ENCODE data around the gene LRRC49. TPM values are rescaled to one million over a fixed set of nuclear protein-coding genes. Genes with fewer than 3 reads are reported as not detected.

Gene LRRC49
- total and polyA plus RNA-seq, 2 donors (not counting 3 experiments of a cell fraction or from before 2014, with no cell fraction given) = 3.0 to 6.6 TPM

DNA sequence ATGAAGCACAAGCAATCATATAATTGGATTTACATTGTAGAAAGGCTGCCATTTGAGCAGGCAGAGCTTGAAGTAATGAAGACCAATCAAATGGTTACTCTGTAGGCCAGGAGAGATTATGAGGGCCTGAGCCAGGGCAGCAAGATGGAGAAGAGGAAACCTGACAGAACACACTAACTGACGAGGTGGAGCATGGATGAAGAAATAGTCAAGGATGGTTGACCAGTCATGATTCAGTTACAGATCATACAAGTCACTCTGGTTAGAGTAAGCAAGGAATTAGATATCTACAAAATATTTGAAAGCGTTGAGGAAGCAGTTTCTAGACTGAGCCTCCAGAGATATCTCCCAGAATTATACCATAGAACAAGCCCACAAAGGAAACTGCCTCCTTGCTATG is 120.8 kb downstream of the LRRC49 start:
- BruUV-seq (replicated peaks) = no TSS peak
- intact Hi-C loops (cut with micrococcal nuclease) = loop anchor here (5.0 kb wide), 1 partner anchor 121 kb away; the partner anchor contains the start of genes LRRC49 and THAP10
- H3K27ac ChIP-seq (ENCODE audit: insufficient read depth, low read depth, low read length) = no peak overlapping the region
- ChIA-PET POLR2A (no interaction called here), CTCF (interaction anchor here (1.4 to 5.6 kb wide), 6 partner anchors 11 to 427 kb away, joined by 3 to 89 read pairs (median 16); no protein-coding TSS in a partner anchor)
- dilution Hi-C loops (cut with MboI; ENCODE audit: extremely low pct_ligation_motif_present, low sequenced_read_pairs) = no loop called here
- no peaks in the 10 kb centered on the region for H3K4me1 ChIP-seq (ENCODE audit: control insufficient read depth, extremely low read depth, insufficient read depth, low read length)
- H3K36me3 ChIP-seq (ENCODE audit: control insufficient read depth in 2 of 2, extremely low read depth in 1 of 2, insufficient read depth in 2 of 2, low read length in 2 of 2) = no peaks in the 10 kb centered on the region
- H3K9me3 ChIP-seq (replicated peaks; ENCODE audit: control insufficient read depth, insufficient read depth, low read length) = no peaks in the 10 kb centered on the region
- no peaks in the 10 kb centered on the region for H3K9me1 ChIP-seq (replicated peaks; ENCODE audit: control insufficient read depth, extremely low read depth, insufficient read depth, low read length)
- H3K4me2 ChIP-seq (ENCODE audit: insufficient read depth, low read length) = no peak overlapping the region
- no peaks in the 10 kb centered on the region for H3K27me3 ChIP-seq (ENCODE audit: control insufficient read depth in 2 of 2, insufficient read depth in 2 of 2, low read length in 2 of 2)
- no peak overlapping the region for H3K9ac ChIP-seq (replicated peaks; ENCODE audit: extremely low read depth, insufficient read depth, low read length)
- no peak overlapping the region for H3K4me3 ChIP-seq (replicated peaks in 1 of 3; ENCODE audit: insufficient read depth in 1 of 3, low read depth in 1 of 3, low read length in 3 of 3)
- TF ChIP-seq MYC (IDR thresholded peaks at IDR 0.05; ENCODE audit: low read depth, low read length) (no peak), POLR2AphosphoS5 (IDR thresholded peaks at IDR 0.05; ENCODE audit: insufficient read depth, low read depth, low read length) (no peak), CTCF (IDR thresholded peaks at IDR 0.05; ENCODE audit: extremely low read depth in 1 of 2, insufficient read depth in 1 of 2, low read depth in 1 of 2, low read length in 2 of 2) (no peak), FOS (IDR thresholded peaks at IDR 0.05; ENCODE audit: borderline replicate concordance, insufficient read depth, low read length) (no peak), EZH2 (IDR thresholded peaks at IDR 0.05; ENCODE audit: borderline replicate concordance, low read depth, low read length, severe bottlenecking) (no peak), POLR2A (IDR thresholded peaks at IDR 0.05; ENCODE audit: low read depth, low read length) (no peak), JUN (IDR thresholded peaks at IDR 0.05; ENCODE audit: borderline replicate concordance, insufficient read depth, insufficient read length, low read depth) (no peak), GATA2 (IDR thresholded peaks at IDR 0.05; ENCODE audit: insufficient read depth, insufficient read length, low read depth, low read length) (no peak)
- TF ChIP-seq, protein P1, sequence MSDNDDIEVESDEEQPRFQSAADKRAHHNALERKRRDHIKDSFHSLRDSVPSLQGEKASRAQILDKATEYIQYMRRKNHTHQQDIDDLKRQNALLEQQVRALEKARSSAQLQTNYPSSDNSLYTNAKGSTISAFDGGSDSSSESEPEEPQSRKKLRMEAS (IDR thresholded peaks at IDR 0.05; ENCODE audit: insufficient read depth, insufficient read length) = no peak
- FAIRE-seq (no peak), DNase-seq (ENCODE audit: low read depth, low spot score) (no peak)
- no peaks in the 10 kb centered on the region for H3K79me2 ChIP-seq (ENCODE audit: control insufficient read depth, insufficient read depth, low read length)
- no peak overlapping the region for H2AFZ ChIP-seq (ENCODE audit: low read depth, low read length)
- H4K20me1 ChIP-seq (replicated peaks; ENCODE audit: control insufficient read depth, extremely low read depth, insufficient read depth, low read length) = no peaks in the 10 kb centered on the region
